SJSA1 (cell line): ENCODE measurements around the gene PPARG. TPM values are rescaled to one million over a fixed set of nuclear protein-coding genes. Genes with fewer than 3 reads are reported as not detected.
A peak's percentile ranks its signal among the peaks of the same experiment; 100 is the strongest.

Experiments
- DNase-seq, 2 experiments: peaks; one replicate each; pipeline ENCODE4 v3.0.0-alpha.2; 2015 to 2020; ENCODE audit warnings: low spot score in 2 of 2, low read depth in 1 of 2
- H3K27ac ChIP-seq: fragments of 250-450 bp; sonication (Bioruptor Pico); 2 replicates; pipeline ENCODE4 v1.5.1; 2020; ENCODE audit warnings: mild to moderate bottlenecking, moderate library complexity
- H3K27me3 ChIP-seq: fragments of 250-450 bp; sonication (Bioruptor Pico); replicated peaks from 2 replicates; pipeline ENCODE4 v1.5.1; 2020; ENCODE audit warnings: mild to moderate bottlenecking, moderate library complexity
- H3K36me3 ChIP-seq: fragments of 250-450 bp; sonication (Bioruptor Pico); 2 replicates; pipeline ENCODE4 v1.5.1; 2020; ENCODE audit warnings: mild to moderate bottlenecking
- H3K4me1 ChIP-seq: fragments of 250-450 bp; sonication (Bioruptor Pico); replicated peaks from 2 replicates; pipeline ENCODE4 v1.6.1; 2021; ENCODE audit warnings: mild to moderate bottlenecking
- H3K4me3 ChIP-seq: fragments of 250-450 bp; sonication (Bioruptor Pico); 2 replicates; pipeline ENCODE4 v1.5.1; 2020; ENCODE audit warnings: mild to moderate bottlenecking
- H3K9me3 ChIP-seq: fragments of 250-450 bp; sonication (Bioruptor Pico); replicated peaks from 2 replicates; pipeline ENCODE4 v1.5.1; 2020; ENCODE audit warnings: mild to moderate bottlenecking
- total RNA-seq: library from RNA; depleted of rRNA; stranded (reverse); fragments of >200 nt; shearing (Covaris generic); gene quantifications from 2 replicates; pipeline ENCODE4 v1.2.3, GENCODE V29; 2014

Gene PPARG
- total RNA-seq, 1 experiment from 2014 or later: 0.39 TPM

DNA sequence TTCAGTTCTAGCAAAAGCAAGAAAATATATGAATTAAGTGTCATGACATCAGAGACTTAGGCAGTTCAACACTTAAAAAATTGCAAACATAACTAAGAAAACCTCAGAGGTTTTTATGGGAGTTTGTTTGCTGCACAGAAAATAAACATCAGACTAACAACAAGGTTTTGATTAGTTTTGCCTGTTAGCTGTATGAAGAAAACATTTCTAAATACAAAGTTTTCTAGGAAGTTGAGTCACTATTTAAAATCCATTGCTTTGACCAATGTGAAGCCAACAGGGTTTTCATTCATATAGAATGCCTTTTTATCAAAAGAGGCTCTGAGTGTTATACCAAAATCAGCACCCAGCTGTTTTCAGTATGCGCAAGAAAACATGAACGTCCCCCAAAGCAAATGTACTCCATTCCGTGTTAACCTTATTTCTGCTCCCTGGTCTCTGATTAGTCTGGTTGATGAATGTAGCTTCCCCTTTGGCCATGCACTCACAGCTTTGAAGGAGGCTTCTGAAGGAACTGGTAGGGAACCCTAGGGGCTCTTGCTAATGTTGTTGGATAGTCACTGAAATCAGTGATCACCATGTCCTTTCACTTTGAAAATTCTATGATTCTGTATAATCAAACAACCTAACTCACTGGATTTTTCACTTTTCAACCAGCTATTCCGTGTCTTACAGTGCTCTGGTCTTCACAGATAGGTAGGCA lies 105.8 kb downstream of the PPARG start:
- H3K36me3 ChIP-seq: no peaks in the 10 kb centered on the region
- no peak overlapping the region for H3K4me3 ChIP-seq
- no peaks in the 10 kb centered on the region for H3K9me3 ChIP-seq
- H3K27me3 ChIP-seq: peaks cover 3% of the 10 kb centered on the region; the same call in 1 of the 2 replicates
- H3K27ac ChIP-seq: no peak overlapping the region
- no peak for DNase-seq
- no peaks in the 10 kb centered on the region for H3K4me1 ChIP-seq

DNA sequence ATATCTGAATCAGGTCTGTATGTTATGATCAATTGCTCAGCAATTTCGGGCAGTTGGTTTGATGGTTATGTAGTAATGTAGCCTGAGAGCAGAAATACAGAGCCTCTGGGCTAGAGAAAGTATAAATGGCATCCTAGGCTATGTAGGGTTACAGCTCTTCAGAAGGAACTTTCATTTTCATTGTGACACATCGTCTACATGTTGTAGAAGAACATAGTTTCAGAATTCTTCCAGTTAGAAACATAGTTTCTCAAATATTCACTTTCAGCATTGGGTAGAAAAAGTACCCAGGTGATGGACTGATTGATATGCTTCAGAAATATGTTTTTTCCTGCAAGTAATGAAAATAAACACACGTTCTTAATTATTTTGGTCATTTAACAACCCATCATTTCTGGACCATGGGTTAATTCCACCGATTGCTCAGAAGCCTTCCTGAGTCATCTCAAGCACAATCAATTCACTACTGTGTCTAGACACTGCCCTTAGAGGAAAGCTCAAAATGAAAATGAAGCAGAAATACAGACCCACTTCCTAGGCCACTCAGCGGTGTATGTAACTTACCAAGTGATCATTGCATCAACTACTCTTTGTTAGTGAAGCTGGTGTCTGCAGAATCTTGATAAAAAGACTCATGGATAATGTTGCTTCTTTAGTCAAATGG lies 106.6 kb downstream of the PPARG start:
- H3K9me3 ChIP-seq: no peaks in the 10 kb centered on the region
- no peak overlapping the region for H3K4me3 ChIP-seq
- H3K27ac ChIP-seq: no peak overlapping the region
- no peaks in the 10 kb centered on the region for H3K36me3 ChIP-seq
- no peak for DNase-seq
- no peaks in the 10 kb centered on the region for H3K4me1 ChIP-seq
- peaks cover 3% of the 10 kb centered on the region; the same call in 1 of the 2 replicates for H3K27me3 ChIP-seq

GRCh38 chr3:12396471-12396870 lies 107.6 kb downstream of the PPARG start:
- no peak for DNase-seq
- Histone ChIP-seq H3K4me1 (no peaks in the 10 kb centered on the region; the same call in 1 of the 2 replicates), H3K9me3 (no peaks in the 10 kb centered on the region), H3K27ac (no peak overlapping the region), H3K4me3 (no peak overlapping the region), H3K36me3 (no peaks in the 10 kb centered on the region), H3K27me3 (peaks cover 3% of the 10 kb centered on the region; the same call in 1 of the 2 replicates)

DNA sequence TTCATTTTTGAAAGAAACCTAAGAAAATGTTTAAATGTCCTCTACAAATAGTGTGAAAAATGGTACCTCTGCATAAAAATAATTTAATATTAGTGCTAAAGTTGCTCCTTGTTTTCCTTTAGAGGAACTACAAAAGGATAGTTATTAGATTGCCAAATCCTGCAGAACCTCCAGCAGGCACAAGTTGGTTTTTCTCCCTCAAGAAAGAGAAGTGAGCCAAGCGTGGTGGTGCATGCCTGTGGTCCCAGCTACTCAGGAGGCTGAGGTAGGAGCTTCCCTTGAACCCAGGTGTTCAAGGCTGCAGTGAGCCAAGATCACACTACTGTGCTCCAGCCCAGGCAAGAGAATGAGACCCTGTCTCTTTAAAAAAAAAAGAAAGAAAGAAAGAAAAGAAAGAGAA lies 110.4 kb downstream of the PPARG start:
- Histone ChIP-seq H3K27ac (no peak overlapping the region), H3K36me3 (no peaks in the 10 kb centered on the region), H3K9me3 (no peaks in the 10 kb centered on the region), H3K4me1 (no peaks in the 10 kb centered on the region; the same call in 1 of the 2 replicates), H3K27me3 (no peaks in the 10 kb centered on the region), H3K4me3 (no peak overlapping the region)
- no peak for DNase-seq

DNA sequence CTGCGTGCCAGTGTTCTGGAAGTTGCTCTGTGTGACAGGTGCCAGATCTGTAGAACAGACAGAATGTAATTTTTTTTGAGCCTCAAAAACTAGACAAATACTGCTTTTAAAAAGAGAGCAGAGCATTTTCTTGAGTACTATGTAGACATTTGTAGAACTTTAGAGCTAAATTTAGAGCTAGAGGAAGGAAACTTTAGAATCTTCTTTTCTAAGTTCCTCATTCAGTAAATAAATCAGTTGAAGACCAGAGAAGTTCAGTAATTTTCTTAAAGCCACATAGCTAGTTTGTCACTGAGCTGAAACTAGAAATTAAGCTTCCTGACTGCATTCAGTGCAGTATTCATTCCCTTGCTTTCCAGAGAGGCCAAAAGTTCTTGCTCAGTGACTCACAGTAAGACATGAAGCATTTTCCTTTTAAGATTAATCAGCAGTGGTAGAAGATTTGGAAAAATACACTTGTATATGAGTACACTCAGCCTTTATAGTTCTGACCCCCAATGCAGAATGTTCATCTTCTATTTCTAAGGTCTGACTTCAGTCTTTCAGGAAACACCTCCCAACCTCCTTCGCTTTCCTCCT lies 111.8 kb downstream of the PPARG start:
- Histone ChIP-seq H3K4me3 (no peak overlapping the region), H3K9me3 (no peaks in the 10 kb centered on the region), H3K36me3 (no peaks in the 10 kb centered on the region), H3K4me1 (peaks cover 4% of the 10 kb centered on the region), H3K27ac (no peak overlapping the region), H3K27me3 (no peaks in the 10 kb centered on the region)
- no peak for DNase-seq

GRCh38 chr3:12401208-12401607 lies 112.3 kb downstream of the PPARG start:
- peaks cover 4% of the 10 kb centered on the region for H3K4me1 ChIP-seq
- no peaks in the 10 kb centered on the region for H3K27me3 ChIP-seq
- no peak for DNase-seq
- H3K9me3 ChIP-seq: no peaks in the 10 kb centered on the region
- no peak overlapping the region for H3K4me3 ChIP-seq
- H3K36me3 ChIP-seq: no peaks in the 10 kb centered on the region
- no peak overlapping the region for H3K27ac ChIP-seq

DNA sequence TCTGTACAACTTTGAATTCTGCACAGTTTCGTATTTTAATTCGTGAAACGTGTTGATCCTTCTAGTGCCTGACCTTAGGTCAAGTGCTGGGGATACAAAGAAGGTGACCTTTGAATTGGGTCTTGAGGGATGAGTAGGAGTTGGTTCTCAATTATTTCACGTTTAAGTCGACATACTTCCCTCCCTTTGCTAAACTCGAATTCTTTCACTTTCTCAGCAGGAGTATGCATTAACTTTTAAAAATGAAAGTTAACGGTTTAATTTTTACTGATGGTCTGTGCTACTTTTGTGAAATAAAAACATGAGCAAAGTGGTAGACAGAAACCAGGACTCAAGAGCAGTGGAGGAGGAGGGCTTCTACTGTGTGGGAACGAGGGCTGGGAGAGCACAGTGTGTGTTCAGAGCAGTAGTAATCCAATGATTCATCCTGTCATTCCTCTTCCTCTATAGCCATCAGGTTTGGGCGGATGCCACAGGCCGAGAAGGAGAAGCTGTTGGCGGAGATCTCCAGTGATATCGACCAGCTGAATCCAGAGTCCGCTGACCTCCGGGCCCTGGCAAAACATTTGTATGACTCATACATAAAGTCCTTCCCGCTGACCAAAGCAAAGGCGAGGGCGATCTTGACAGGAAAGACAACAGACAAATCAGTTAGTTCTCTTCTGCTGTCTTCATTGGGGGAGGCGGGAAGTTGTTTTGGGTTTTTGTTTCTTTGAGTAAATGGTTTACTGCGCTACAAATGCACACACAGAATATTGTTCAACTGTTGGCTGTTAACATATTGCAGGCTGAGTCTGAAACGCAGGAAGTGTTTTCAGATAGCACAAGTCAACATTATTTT lies 116.8 kb downstream of the PPARG start:
- Histone ChIP-seq H3K27me3 (no peaks in the 10 kb centered on the region), H3K36me3 (no peaks in the 10 kb centered on the region), H3K4me3 (no peak overlapping the region), H3K4me1 (peaks cover 4% of the 10 kb centered on the region), H3K9me3 (no peaks in the 10 kb centered on the region), H3K27ac (no peak overlapping the region)
- peak; percentile 38 to 57 for DNase-seq

- Histone ChIP-seq H3K4me3 (no peak overlapping the region), H3K9me3 (no peaks in the 10 kb centered on the region), H3K27me3 (peaks cover 5% of the 10 kb centered on the region), H3K27ac (no peak overlapping the region), H3K36me3 (no peaks in the 10 kb centered on the region), H3K4me1 (peaks cover 4% of the 10 kb centered on the region; the same call in 1 of the 2 replicates)
- DNase-seq: no peak
Measured at GRCh38 chr3:12408984-12409683, 120.3 kb downstream of the PPARG start.

GRCh38 chr3:12409684-12410596 lies 121.1 kb downstream of the PPARG start:
- DNase-seq: no peak
- Histone ChIP-seq H3K4me1 (peaks cover 4% of the 10 kb centered on the region; the same call in 1 of the 2 replicates), H3K4me3 (no peak overlapping the region), H3K36me3 (no peaks in the 10 kb centered on the region), H3K27me3 (peaks cover 5% of the 10 kb centered on the region), H3K27ac (no peak overlapping the region), H3K9me3 (no peaks in the 10 kb centered on the region)

GRCh38 chr3:12413721-12414255 lies 124.9 kb downstream of the PPARG start:
- Histone ChIP-seq H3K4me3 (no peak overlapping the region), H3K36me3 (no peaks in the 10 kb centered on the region), H3K4me1 (no peaks in the 10 kb centered on the region), H3K27me3 (peaks cover 9% of the 10 kb centered on the region), H3K27ac (no peak overlapping the region), H3K9me3 (no peaks in the 10 kb centered on the region)
- DNase-seq: no peak

GRCh38 chr3:12415014-12415680 lies 126.3 kb downstream of the PPARG start:
- no peak for DNase-seq
- no peak overlapping the region for H3K4me3 ChIP-seq
- H3K9me3 ChIP-seq: no peaks in the 10 kb centered on the region
- H3K27me3 ChIP-seq: peaks cover 9% of the 10 kb centered on the region
- no peak overlapping the region for H3K27ac ChIP-seq
- H3K4me1 ChIP-seq: no peaks in the 10 kb centered on the region
- H3K36me3 ChIP-seq: no peaks in the 10 kb centered on the region

GRCh38 chr3:12416731-12417130 lies 127.9 kb downstream of the PPARG start:
- Histone ChIP-seq H3K9me3 (no peaks in the 10 kb centered on the region), H3K36me3 (no peaks in the 10 kb centered on the region), H3K4me1 (no peaks in the 10 kb centered on the region), H3K27ac (no peak overlapping the region), H3K27me3 (peaks cover 9% of the 10 kb centered on the region), H3K4me3 (no peak overlapping the region)
- no peak for DNase-seq
